Stimulated activated naive CD4-positive, alpha-beta T cell (primary cell): ENCODE data around the gene RANBP3.
"Not testable (repeated sequence)": the region's sequence is repeated elsewhere in the genome, so short reads cannot be mapped to it uniquely, and the experiment has no call there.

Experiments
- DNase-seq, 6 experiments: peaks; one replicate each; lab custom pipeline; 2025; lab: John Stamatoyannopoulos, UW

RANBP3 gene

DNA sequence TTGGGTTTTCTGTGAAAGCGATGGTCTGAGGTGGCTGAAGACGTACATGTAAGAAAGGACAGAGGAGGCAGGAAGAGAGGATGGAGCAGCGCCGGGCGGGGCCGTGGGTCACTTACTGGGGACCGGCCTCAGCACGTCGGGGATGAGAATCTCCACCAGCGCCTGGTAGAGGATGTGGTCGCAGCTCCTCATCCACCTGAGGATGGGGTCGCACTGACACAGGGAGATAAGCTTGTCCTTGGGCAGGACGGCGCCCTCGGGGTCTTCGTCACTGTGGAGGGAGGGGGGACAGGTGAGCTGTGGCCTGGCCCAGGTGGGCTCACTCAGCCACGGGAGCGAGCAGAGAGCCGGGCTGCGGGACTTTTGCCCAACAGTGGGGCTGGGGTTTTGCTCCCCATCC lies 29.0 kb upstream of the RANBP3 start:
- DNase-seq: no peak

DNA sequence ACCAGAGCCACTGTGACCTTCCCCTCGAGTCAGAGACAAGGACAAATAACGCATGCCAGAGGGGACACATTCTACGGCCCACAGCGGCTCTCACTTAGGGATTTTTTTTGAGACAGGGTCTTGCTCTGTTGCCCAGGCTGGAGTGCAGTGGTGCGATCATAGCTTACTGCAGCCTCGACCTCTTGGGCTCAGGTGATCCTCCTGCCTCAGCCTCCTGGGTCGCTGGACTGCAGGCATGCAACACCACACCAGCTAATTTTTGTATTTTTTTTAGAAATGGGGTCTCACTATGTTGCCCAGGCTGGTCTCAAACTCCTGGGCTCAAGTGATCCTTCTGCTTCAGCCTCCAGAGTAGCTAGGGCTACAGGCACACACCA lies 28.1 kb upstream of the RANBP3 start:
- DNase-seq: not testable (repeated sequence)

DNA sequence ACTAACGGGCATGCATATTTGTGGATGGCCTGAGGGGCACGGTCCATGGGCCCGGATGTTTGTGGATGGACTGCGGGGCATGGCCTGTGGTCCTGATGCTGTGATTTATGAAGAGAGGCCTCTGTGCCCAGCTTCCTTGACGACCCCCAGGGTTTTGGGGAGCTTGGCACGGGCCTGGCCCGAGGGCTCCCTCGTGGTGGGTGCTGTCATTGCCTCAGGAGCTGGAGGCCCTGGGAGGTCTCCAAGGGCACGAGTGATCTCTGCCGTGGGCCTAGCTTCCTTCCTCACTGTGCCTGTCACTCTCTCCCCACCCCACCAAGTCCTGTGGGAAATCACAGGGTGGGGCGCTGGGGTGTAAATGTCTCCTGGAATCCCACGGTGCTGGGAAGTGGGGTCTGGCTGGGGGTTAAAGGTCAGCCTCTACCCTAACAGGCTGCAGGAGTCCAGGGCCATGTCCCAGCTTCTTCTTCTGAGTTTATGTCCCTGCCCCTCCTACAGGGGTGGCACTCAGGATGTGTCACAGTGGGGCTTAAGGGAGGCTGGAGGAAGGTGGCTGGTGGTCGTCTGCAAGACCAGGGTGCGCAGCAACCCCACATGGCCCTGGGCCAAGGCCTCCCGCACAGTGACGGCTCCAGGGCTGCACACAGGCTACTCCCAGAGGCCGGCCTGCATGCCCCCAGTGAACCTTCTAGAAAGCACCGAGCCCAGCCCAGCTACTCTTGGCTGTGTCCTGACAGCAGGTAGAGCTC lies 27.6 kb upstream of the RANBP3 start:
- DNase-seq: no peak

DNA sequence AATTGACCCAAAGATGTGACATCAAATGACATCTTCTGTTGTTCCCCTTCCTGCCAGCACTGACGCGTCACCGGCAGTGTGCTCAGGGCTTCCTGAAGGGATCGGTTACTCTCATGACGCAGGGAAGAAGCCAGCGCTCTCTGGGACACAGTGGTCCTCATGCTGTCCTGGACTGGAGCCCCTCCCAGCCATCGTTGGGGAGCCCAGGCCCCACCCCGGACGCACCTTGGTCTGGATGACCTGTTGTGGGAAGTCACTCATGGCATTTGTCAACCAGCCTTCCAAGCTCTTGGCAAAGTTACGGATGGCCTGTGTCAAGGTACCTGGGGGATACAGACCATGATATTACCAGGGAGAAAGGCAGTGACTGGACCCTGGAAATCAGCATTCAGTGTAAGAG lies 26.0 kb upstream of the RANBP3 start:
- no peak for DNase-seq

DNA sequence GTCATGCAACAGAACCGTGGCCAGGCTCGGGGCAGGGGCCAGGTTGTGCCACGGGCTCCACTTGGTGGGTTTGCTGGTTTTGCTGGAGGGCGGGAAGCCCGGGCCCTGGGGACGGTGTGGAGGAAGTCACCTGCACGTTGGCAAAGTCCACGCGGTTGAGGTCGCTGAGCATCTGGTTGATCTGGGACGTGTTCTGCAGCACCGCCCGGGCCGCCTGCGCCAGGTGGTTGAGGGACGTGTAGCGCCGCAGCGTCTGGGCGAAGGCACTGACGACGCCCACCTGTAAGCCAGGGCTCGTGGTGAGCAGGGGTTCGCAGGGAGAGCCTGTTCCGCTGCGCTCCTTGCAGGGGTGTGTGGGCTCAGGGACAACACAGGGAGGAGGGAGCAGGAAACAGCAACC lies 24.7 kb upstream of the RANBP3 start:
- DNase-seq: no peak

DNA sequence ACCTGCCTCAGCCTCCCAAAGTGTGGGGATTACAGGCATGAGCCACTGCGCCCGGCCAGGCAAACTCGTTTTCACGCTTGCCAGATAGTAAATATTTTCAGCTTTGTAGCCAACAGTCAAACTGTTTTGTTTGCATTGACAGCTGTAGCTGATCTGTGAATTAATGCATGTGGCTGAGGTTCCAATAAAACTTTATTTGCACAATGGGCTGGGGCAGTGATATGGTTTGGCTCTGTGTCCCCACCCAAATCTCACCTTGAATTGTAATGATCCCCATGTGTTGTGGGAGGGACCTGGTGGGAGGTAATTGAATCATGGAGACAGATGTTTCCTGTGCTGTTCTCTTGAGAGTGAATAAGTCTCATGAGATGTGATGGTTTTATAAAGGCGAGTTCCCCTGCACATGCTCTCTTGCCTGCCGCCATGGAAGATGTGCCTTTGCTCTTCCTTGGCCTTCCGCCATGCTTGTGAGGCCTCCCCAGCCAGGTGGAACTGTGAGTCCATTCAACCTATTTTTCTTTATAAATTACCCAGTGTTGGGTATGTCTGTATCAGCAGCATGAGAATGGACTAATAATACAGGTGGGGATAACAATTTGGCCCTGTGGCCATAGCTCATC lies 22.4 kb upstream of the RANBP3 start:
- no peak for DNase-seq

DNA sequence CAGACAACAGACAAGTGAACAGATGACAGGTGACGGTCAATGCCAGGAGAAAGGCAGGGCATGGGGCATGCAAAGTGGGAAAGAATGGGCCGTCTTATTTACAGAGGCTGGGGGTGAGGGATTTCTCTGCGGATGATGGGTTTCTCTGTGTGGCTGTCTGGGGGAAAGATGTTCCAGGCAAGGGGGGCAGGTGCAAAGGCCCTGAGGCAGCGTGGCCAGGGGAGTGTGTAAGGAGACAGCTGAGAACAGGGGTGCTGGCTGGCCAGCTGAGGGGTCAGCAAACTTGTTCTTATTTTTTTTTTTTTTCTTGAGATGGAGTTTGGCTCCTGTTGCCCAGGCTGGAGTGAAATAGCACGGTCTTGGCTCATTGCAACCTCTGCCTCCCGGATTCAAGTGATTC lies 21.8 kb upstream of the RANBP3 start:
- no peak for DNase-seq

DNA sequence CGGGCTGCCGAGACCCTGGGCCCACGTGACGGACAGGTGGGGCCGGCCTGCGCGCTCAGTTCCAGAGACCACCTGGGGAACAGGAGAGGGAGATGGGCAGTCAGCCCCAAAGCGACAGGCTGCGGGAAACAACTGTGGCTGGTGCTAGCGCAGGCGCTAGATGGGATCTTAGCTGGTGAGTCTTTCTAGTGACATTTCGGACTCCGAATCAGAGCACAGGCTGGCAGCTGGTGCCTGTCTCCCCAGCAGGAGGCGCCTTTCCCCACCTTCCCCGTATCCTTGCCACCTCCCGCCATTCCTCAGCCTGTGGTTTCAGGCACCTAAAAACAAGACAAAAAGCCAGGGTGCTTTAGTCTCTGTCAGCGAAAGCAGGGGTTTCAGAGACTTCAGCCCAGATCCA lies 19.4 kb upstream of the RANBP3 start:
- DNase-seq: no peak

DNA sequence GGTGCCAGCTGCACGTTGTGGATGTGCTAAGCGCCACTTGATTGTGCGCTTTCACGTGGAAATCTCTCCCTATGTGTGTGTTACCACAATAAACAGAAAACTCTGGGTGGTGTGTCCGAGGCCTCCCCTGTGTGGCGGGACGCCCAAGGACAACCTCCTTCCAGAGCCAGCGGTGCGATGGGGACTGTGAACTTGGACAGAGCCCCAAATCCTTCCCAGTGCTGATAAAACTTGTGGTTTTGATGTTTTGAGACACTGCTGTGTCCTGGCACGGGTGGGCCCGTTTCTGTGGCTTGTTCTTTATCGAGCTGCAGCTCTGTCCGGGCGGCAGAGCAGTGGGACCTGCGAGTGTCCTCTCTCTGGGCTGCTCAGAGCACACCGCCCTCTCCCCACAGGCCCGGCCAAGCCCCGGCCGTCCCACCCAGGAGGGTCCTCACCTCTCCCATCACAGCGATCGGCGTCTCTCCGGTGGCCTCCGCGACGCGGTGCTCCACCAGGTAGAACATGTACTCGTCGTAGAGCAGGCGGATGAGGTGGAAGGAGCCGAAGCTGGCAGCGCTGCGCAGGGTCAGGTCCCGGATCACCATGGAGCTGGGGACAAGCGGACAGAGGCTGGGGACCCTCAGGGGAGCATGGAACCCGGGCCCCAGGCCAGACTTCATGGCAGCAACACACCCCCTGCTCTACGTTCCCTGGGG lies 18.8 kb upstream of the RANBP3 start:
- no peak for DNase-seq

DNA sequence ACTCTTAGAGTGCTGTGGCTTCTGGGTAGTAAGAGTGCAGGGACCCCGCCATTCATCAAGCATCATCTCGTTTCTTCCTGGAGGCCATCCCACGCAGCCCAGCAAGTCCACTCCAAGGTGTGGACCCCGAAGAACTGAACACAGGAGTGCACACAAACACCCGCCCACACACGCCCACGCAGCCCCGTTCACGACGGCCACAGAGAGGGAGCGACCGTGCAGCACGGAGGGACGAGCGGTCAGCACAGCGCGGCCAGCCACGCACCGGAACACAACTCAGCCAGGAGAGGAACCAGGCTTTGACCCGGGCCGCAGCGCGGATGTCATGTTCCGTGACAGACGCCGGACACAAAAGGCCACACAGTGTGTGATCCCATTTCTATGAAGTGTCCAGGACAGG lies 18.2 kb upstream of the RANBP3 start:
- DNase-seq: no peak

DNA sequence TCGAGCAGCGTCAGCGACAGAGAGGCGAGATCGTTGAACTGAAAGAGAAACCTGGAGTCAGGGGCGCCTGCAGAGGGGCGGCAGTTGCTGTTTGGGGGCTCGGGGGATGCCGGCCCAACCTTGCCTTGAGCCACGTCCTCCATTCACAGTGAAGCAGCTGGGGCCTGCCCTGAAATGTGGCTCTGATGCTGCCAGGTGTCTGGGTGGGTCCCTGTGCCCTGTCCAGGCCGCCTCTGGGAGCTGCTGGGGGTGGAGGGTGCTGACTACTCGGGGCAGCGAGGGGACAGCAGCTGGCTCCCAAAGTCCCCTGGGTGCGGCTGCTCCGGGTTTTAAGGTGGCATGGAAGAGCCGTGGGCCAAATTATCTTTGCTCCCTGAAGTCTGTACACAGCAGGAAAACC lies 17.7 kb upstream of the RANBP3 start:
- DNase-seq: no peak

DNA sequence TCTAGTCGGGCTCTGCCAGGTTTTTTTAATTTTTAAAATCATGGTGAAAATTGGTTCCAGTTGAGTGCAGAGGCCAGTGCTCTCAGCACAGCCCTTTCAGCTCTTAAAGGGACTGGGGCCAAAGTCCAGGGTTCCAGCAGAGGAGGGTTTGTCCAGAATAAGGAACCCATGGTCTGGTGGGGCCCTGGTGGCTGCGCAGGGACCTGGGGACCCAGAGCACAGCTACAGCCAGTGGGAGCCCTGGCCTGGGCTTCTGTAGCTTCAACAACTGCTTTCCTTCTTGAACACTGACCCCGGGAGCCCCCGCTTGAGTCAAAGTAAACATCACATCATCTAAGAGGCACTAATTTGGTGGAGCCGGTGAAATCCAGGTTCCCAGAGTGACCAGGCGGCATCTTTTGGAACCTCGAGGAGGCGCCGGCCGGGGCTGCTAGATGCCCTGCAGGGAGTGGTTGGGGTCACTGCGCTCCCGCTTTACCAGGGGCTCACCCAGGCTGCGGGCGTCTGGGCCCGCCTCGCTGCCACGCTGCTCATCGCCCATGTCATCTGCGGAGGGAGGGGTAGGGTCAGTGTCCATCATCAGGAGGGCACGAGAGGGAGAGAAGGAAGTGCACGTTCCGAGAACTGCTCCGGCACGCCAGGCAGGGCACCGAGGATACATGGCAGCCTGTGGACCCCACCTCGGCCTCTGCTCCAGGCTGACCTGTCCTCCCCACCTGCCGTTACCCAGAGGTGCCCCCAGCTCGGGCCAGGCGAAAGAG lies 16.6 kb upstream of the RANBP3 start:
- no peak for DNase-seq

DNA sequence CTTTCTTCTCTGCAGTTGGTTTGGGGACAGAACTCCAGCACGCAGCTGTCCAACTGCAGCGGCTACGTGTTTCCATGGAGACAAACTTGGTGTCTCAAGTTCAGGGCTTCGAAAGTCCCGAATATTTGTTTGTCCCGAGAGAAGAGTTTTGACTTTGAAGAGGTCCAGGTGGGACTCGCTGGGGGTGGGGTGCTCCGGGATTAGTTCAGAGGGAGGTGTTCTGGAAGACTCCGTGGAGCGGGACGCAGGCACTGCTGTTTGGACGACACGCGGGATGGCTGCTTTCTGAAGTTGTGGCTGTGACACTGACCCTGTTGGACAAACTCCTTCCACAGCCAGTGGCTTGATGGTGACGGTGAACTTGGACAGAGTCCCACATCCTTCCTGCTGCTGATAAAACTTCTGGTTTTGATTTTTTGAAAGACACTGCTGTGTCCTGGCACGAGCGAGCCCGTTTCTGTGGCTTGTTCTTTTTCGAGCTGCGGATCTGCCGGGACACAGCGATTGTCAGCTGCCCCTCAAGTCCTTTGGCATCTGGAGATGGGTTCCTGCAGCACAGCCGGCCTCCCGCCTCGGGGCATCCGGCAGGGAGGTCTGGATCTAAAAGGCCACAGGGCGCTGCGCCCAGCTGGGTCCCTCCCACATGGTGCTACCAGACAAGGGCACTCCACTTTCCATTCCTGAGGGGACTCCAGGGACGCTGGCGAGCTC lies 15.9 kb upstream of the RANBP3 start:
- DNase-seq: no peak

DNA sequence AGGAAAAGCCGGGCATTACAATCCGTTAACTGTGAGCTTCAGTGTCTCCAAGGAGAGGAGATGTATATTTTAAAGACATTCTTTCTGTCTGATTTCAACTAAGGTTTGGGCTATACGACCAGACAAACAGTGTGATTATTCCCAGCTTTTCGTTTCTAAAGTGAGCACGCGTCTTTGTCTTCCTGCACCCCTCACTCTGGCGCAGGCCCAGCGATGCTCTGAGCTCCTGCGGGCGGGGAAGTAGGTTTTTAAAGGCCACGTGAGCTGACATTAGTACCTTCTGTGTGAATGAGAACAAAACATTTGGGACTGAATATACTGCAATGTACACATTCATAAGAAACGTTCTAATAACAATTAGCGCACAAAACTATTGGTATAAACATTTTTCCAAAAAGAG lies 15.3 kb upstream of the RANBP3 start:
- DNase-seq: no peak

DNA sequence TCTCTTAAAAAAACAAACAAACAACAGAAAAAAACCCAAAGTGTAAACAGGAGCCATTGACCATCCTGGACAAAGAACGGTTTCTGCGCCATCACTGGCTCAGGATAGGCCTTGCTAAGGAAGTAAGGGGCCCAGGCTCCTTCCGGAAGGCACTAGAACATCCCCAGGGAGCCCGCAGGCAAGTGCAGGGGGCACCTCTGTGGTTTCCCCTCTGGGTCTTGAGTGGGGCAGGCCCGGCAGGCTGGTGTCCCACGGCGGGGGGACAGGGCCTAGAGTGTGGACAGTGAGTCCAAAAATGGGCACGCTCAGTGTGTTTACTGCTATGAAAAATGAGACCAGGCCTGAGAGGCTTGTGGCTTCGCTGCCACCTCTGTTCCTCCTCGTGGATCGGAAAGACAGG lies 14.8 kb upstream of the RANBP3 start:
- no peak for DNase-seq

DNA sequence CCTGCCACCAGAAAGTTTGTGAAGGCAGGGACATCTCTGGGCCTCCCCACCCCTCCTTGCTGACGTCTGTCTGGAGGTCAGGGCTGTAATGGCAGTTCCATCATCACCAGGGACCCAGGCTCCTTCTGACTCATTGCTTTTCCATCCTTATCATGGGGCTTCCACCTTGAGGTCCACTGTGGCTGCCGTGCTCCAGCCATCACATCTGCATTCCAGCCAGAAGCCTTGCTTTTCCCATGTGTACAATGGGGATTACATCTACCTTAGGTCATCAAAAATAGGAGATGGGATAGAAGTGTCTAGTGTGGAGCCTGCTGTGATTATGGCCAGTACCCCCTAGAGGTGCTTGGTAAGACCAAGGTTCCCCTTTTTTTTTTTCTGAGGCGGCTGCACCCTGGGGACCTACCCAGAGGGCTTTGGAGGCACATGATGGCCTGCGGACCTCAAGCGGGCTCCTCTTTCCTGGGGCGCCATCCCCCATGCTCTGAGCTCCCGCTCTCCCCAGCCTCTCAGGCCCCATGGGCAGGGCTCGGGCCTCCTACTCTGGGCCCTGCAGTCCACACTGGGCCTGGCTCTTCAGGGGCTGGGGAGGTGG lies 13.4 kb upstream of the RANBP3 start:
- DNase-seq: no peak

DNA sequence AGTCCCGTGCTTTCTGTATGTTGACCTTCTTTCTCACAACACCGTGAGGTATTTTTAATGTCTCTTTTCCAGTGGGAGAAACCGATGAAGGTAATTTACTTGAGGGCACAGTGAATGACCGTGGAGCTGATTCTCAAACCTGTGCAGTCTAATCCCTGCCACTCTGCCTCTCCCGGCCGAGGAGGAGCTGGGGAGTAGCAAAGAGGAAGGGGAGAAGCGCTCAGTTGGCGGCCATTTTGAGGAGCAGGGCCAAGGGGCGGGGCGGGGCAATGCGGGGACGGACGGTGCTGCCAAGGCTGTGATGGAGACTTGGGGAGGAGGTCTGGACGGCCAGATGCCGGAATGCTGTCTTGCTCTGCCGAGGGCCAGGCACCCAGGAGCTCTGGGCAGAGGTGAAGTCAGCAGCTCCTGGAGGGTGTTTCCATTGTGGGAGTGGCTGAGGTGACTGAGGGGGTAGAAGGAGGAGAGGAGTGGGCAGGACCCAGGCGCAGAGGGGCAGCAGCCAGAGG lies 12.4 kb upstream of the RANBP3 start:
- no peak for DNase-seq

DNA sequence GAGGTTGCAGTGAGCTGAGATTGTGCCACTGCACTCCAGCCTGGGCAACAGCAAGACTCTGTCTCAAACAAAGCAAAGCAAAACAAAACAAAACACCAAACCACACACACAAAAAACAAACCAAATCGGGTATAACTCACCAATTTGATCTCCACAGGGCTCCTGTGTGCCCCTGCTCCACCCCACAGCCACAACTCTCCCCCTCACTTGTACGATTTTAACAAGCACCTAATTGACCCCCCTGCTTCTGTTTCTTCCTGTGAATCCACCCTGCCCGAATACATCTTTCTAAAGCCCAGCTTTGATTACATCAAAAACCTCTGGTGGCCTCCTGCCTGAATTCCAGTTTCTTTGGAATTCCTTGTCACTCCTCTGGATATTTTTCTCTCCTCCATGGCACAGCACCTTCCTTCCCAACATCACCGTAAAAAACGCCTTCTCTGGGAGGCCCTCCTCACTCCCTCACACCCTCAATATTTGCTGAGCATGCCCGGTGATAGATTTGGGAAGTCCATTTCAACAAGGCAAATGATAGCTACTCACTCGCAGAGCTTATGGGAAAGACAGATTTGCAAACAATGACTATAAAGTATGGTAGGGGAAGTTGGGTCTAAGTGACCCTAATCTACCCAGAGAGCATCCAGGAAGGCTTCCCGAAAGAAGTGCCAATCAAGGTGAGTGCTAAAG lies 11.6 kb upstream of the RANBP3 start:
- DNase-seq: no peak

DNA sequence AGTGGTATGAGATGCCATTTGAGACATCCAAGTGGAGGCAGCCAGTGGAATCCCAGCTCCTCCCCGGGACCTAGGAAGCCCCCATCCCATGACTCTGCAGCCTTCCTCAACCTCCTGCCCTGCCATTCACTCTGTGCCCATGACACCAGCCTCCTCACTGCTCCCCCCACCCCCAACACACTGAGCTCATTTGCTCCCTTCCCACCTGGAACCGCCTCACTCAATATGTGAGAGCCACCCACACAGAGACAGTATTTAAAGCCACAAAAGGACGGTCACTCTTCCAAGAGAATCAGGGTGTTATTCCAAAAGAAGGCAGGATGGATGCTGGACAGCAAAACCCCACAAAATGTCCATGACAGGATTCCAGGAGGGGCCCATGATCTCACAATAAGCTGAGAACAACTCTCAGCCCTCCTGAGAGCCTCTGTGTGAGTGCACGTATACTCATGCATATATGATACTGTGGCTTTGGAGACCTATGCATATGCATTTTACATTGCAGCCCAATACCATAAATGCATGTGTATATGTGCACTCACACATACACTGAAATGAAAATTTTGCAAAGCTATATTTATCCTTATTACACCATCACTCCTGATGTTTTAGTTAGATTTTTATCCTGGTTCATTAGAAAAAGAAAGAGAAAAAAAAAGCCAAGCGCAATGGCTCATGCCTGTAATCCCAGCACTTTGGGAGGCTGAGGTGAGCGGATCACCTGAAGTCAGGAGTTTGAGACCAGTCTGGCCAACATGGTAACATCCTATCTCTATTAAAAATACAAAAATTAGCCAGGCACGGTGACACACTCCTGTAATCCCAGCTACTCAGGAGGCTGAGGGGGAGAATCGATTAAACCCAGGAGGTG lies 10.8 kb upstream of the RANBP3 start:
- DNase-seq: no peak
